T-cell (primary cell): ENCODE results near the gene DPP6. TPM values are rescaled to one million over a fixed set of nuclear protein-coding genes. Genes with fewer than 3 reads are reported as not detected.

Experiments
- ATAC-seq, 4 experiments: fragments of 200-7000 bp in 3 of 4; fragments of 150-1000 bp in 1 of 4; cut with Tn5 transposase; replicated peaks in 1 of 4; 1 replicate in 3 of 4; 2 replicates in 1 of 4; pipeline ENCODE4 v1.10.0; 2021; ENCODE audit warnings: moderate library complexity in 3 of 4, mild to moderate bottlenecking in 2 of 4, moderate number of reproducible peaks in 1 of 4
- CTCF ChIA-PET, 2 donors: fragments of 300-600 bp; sonication (Branson Sonifier 250); formaldehyde crosslinking; loops; one replicate each; lab custom pipeline; 2022; ENCODE audit warnings: antibody characterized with exemption in 2 of 2; lab: Charles Lee
- POLR2A ChIA-PET, 2 donors: fragments of 300-600 bp; sonication (Branson Sonifier 250); formaldehyde crosslinking; loops; one replicate each; lab custom pipeline; 2022; ENCODE audit warnings: antibody characterized with exemption in 2 of 2; lab: Charles Lee
- DNase-seq, 35 experiments: peaks; one replicate each; pipeline versions ENCODE4 v3.0.0 to v3.0.0-alpha.2; 2013 to 2023
- H3K27ac ChIP-seq: one replicate; pipeline ENCODE4 v1.5.1; 2013; ENCODE audit warnings: low read length
- H3K27me3 ChIP-seq, 2 experiments: replicated peaks in 1 of 2; 1 replicate in 1 of 2; 2 replicates in 1 of 2; pipeline versions ENCODE4 v1.6.1 to v1.7.0; 2013; ENCODE audit warnings: low read length in 1 of 2, mixed read lengths in 1 of 2; ENCODE audit not compliant: control insufficient read depth in 2 of 2, insufficient read depth in 2 of 2; ENCODE audit errors: extremely low read depth in 1 of 2
- H3K36me3 ChIP-seq, 2 donors: 1 replicate in 1 of 2; 2 replicates in 1 of 2; pipeline versions ENCODE4 v1.6.1 to v1.7.0; 2013; ENCODE audit warnings: low read length in 1 of 2; ENCODE audit not compliant: control insufficient read depth in 2 of 2, insufficient read depth in 1 of 2; ENCODE audit errors: extremely low read depth in 1 of 2
- H3K4me1 ChIP-seq, 2 experiments: 1 replicate in 1 of 2; 2 replicates in 1 of 2; pipeline versions ENCODE4 v1.6.1 to v1.7.0; 2013; ENCODE audit warnings: low read length in 2 of 2, mixed read lengths in 1 of 2; ENCODE audit not compliant: insufficient read depth in 2 of 2, control insufficient read depth in 1 of 2; ENCODE audit errors: extremely low read depth in 1 of 2
- H3K4me3 ChIP-seq, 2 donors: 1 replicate in 1 of 2; 2 replicates in 1 of 2; pipeline versions ENCODE4 v1.5.1 to v1.7.0; 2013; ENCODE audit warnings: mild to moderate bottlenecking in 2 of 2, low read length in 1 of 2, moderate library complexity in 1 of 2; ENCODE audit not compliant: control insufficient read depth in 1 of 2; ENCODE audit errors: extremely low read depth in 1 of 2
- H3K9me3 ChIP-seq: 2 replicates; pipeline ENCODE4 v1.7.0; 2013
- H3K27ac Mint-ChIP-seq, 2 donors: one replicate each; pipeline ENCODE4 v1.8.0; 2020 to 2021; ENCODE audit warnings: mild to moderate bottlenecking in 2 of 2, mixed read lengths in 2 of 2
- H3K27me3 Mint-ChIP-seq, 2 donors: one replicate each; pipeline ENCODE4 v1.8.0; 2021 to 2022; ENCODE audit warnings: mixed read lengths in 2 of 2
- H3K36me3 Mint-ChIP-seq: one replicate; pipeline ENCODE4 v1.8.0; 2021; ENCODE audit warnings: mixed read lengths
- H3K4me1 Mint-ChIP-seq, 3 donors: one replicate each; pipeline ENCODE4 v1.8.0; 2020 to 2022; ENCODE audit warnings: mixed read lengths in 3 of 3, mild to moderate bottlenecking in 1 of 3
- H3K4me3 Mint-ChIP-seq, 3 donors: one replicate each; pipeline ENCODE4 v1.8.0; 2020 to 2022; ENCODE audit warnings: mild to moderate bottlenecking in 3 of 3, mixed read lengths in 3 of 3, moderate library complexity in 3 of 3
- H3K9me3 Mint-ChIP-seq, 3 donors: one replicate each; pipeline ENCODE4 v1.8.0; 2020 to 2022; ENCODE audit warnings: mixed read lengths in 3 of 3
- WGBS: methylation state at CpG from one replicate; pipeline ENCODE4 v1.1.5; 2013; ENCODE audit warnings: missing lambda C conversion rate; ENCODE audit not compliant: insufficient coverage; 5-methylcytosine and 5-hydroxymethylcytosine counted together
- total RNA-seq, 35 experiments: library from RNA in 6 of 35; stranded (reverse) in 6 of 35; fragments of 120-200 nt in 1 of 35; gene quantifications; one replicate each; pipeline versions ENCODE4 v1.2.1 to v1.2.4 and lab custom pipeline; 2013 to 2026

Gene DPP6
- total RNA-seq, 5 donors from 2014 or later (not counting 1 experiment from before 2014, with no cell fraction given), result not detected

GRCh38 chr7:154698726-154699291 lies 646.6 kb downstream of the DPP6 start:
- Mint-ChIP-seq H3K27me3 (no peaks in the 10 kb centered on the region), H3K4me1 (no peaks in the 10 kb centered on the region), H3K27ac (no peak overlapping the region), H3K9me3 (peaks cover under 1 to 16% (median under 1%) of the 10 kb centered on the region in 3 donors), H3K4me3 (no peak overlapping the region), H3K36me3 (no peaks in the 10 kb centered on the region)
- Histone ChIP-seq H3K9me3 (no peaks in the 10 kb centered on the region), H3K27me3 (peaks cover 0 to 5% of the 10 kb centered on the region in 2 experiments), H3K4me1 (no peaks in the 10 kb centered on the region), H3K27ac (no peak overlapping the region), H3K4me3 (no peak overlapping the region), H3K36me3 (no peaks in the 10 kb centered on the region)
- 57% methylated on average over 8 of the region's 13 CpGs for WGBS
- DNase-seq (no peak), ATAC-seq (no peak)
- ChIA-PET CTCF (no interaction called here), POLR2A (no interaction called here)

GRCh38 chr7:154699417-154699816 lies 647.2 kb downstream of the DPP6 start:
- Histone ChIP-seq H3K4me1 (no peaks in the 10 kb centered on the region), H3K27me3 (peaks cover 0 to 5% of the 10 kb centered on the region in 2 experiments), H3K36me3 (no peaks in the 10 kb centered on the region), H3K9me3 (no peaks in the 10 kb centered on the region), H3K27ac (no peak overlapping the region), H3K4me3 (no peak overlapping the region)
- no peak for DNase-seq
- CTCF ChIA-PET, result no interaction called here
- H3K27ac Mint-ChIP-seq, result no peak overlapping the region
- H3K4me1 Mint-ChIP-seq, result no peaks in the 10 kb centered on the region
- 43% methylated on average over 5 of the region's 6 CpGs for WGBS
- H3K27me3 Mint-ChIP-seq, result no peaks in the 10 kb centered on the region
- H3K9me3 Mint-ChIP-seq, result peaks cover 3 to 20% (median 6%) of the 10 kb centered on the region in 3 donors
- no peak for ATAC-seq
- no peaks in the 10 kb centered on the region for H3K36me3 Mint-ChIP-seq
- POLR2A ChIA-PET, result no interaction called here
- no peak overlapping the region for H3K4me3 Mint-ChIP-seq

GRCh38 chr7:154709840-154710520 lies 657.8 kb downstream of the DPP6 start:
- CTCF ChIA-PET, result no interaction called here
- no peaks in the 10 kb centered on the region for H3K9me3 ChIP-seq
- Mint-ChIP-seq H3K4me3 (no peak overlapping the region), H3K9me3 (peaks cover 10 to 22% (median 16%) of the 10 kb centered on the region in 3 donors), H3K36me3 (no peaks in the 10 kb centered on the region), H3K27ac (no peak overlapping the region), H3K27me3 (no peaks in the 10 kb centered on the region), H3K4me1 (no peaks in the 10 kb centered on the region)
- no peak overlapping the region for H3K4me3 ChIP-seq
- ATAC-seq (no peak), DNase-seq (no peak)
- 80% methylated on average over 4 of the region's 6 CpGs for WGBS
- H3K36me3 ChIP-seq, result no peaks in the 10 kb centered on the region
- POLR2A ChIA-PET, result no interaction called here
- no peak overlapping the region for H3K27ac ChIP-seq
- no peaks in the 10 kb centered on the region for H3K4me1 ChIP-seq
- H3K27me3 ChIP-seq, result no peaks in the 10 kb centered on the region

GRCh38 chr7:154720016-154720415 lies 667.8 kb downstream of the DPP6 start:
- Histone ChIP-seq H3K27me3 (peaks cover 0 to 10% of the 10 kb centered on the region in 2 experiments), H3K27ac (no peak overlapping the region)
- H3K4me3 Mint-ChIP-seq, result no peak overlapping the region

GRCh38 chr7:154721086-154721485 lies 668.9 kb downstream of the DPP6 start:
- H3K9me3 ChIP-seq, result no peaks in the 10 kb centered on the region
- no peak for ATAC-seq
- 83% methylated on average over 5 of the region's 7 CpGs for WGBS
- peaks cover 4 to 14% (median 5%) of the 10 kb centered on the region in 3 donors for H3K9me3 Mint-ChIP-seq
- POLR2A ChIA-PET, result no interaction called here
- H3K36me3 Mint-ChIP-seq, result no peaks in the 10 kb centered on the region
- H3K36me3 ChIP-seq, result no peaks in the 10 kb centered on the region
- H3K4me3 ChIP-seq, result no peak overlapping the region
- DNase-seq, result no peak
- peaks cover 0 to 10% of the 10 kb centered on the region in 2 experiments for H3K27me3 ChIP-seq
- H3K4me3 Mint-ChIP-seq, result no peak overlapping the region
- peaks cover 4 to 5% of the 10 kb centered on the region in 2 donors for H3K27me3 Mint-ChIP-seq
- H3K4me1 Mint-ChIP-seq, result no peaks in the 10 kb centered on the region
- H3K27ac Mint-ChIP-seq, result no peak overlapping the region
- CTCF ChIA-PET, result no interaction called here
- no peak overlapping the region for H3K27ac ChIP-seq
- no peaks in the 10 kb centered on the region for H3K4me1 ChIP-seq

More at GRCh38 chr7:154720016-154720415, 667.8 kb downstream of the DPP6 start:
- H3K4me3 ChIP-seq, result no peak overlapping the region
- H3K27ac Mint-ChIP-seq, result no peak overlapping the region
- no peaks in the 10 kb centered on the region for H3K36me3 Mint-ChIP-seq
- H3K4me1 ChIP-seq, result no peaks in the 10 kb centered on the region
- peaks cover 4 to 10% (median 10%) of the 10 kb centered on the region in 3 donors for H3K9me3 Mint-ChIP-seq
- no peaks in the 10 kb centered on the region for H3K36me3 ChIP-seq
- H3K4me1 Mint-ChIP-seq, result no peaks in the 10 kb centered on the region
- no peak for DNase-seq
- no peaks in the 10 kb centered on the region for H3K9me3 ChIP-seq
- ChIA-PET POLR2A (no interaction called here), CTCF (no interaction called here)
- ATAC-seq, result no peak
- H3K27me3 Mint-ChIP-seq, result peaks cover 4 to 5% of the 10 kb centered on the region in 2 donors
- 52% methylated on average over 5 of the region's 5 CpGs for WGBS

GRCh38 chr7:154726368-154726767 lies 674.2 kb downstream of the DPP6 start:
- 94% methylated on average over 2 of the region's 4 CpGs for WGBS
- Histone ChIP-seq H3K27ac (no peak overlapping the region), H3K4me1 (no peaks in the 10 kb centered on the region), H3K9me3 (no peaks in the 10 kb centered on the region), H3K4me3 (no peak overlapping the region), H3K27me3 (peaks cover 0 to 3% of the 10 kb centered on the region in 2 experiments), H3K36me3 (no peaks in the 10 kb centered on the region)
- POLR2A ChIA-PET, result no interaction called here
- H3K36me3 Mint-ChIP-seq, result no peaks in the 10 kb centered on the region
- DNase-seq (no peak), ATAC-seq (no peak)
- CTCF ChIA-PET, result no interaction called here
- H3K27me3 Mint-ChIP-seq, result no peaks in the 10 kb centered on the region
- H3K4me1 Mint-ChIP-seq, result no peaks in the 10 kb centered on the region
- no peak overlapping the region for H3K27ac Mint-ChIP-seq
- no peak overlapping the region for H3K4me3 Mint-ChIP-seq
- peaks cover 8 to 18% (median 13%) of the 10 kb centered on the region in 3 donors for H3K9me3 Mint-ChIP-seq
